NT2/D1 (cell line): ENCODE measurements around the gene IDI2.

Source experiments
- SUZ12 ChIP-seq: IDR thresholded peaks from 2 replicates; pipeline ENCODE4 v1.6.1; 2011; ENCODE audit not compliant: insufficient read length, insufficient read depth; ENCODE audit errors: extremely low read depth
- YY1 ChIP-seq: IDR thresholded peaks from 2 replicates; pipeline ENCODE4 v1.6.1; 2011; ENCODE audit not compliant: insufficient read length, insufficient read depth
- ZNF274 ChIP-seq: IDR thresholded peaks from 2 replicates; pipeline ENCODE4 v1.6.1; 2011; ENCODE audit warnings: mild to moderate bottlenecking, low read depth, low read length

GRCh38 chr10:983401-983800, 42.3 kb downstream of the IDI2 start:
- TF ChIP-seq YY1 (no peak), SUZ12 (no peak), ZNF274 (no peak)
